Left lobe of liver (tissue), 2 donors: ENCODE results near the gene UNC5B. TPM values are rescaled to one million over a fixed set of nuclear protein-coding genes. Genes with fewer than 3 reads are reported as not detected.
"Not testable (repeated sequence)": the region's sequence is repeated elsewhere in the genome, so short reads cannot be mapped to it uniquely, and the experiment has no call there.

Experiments used
- ATAC-seq: fragments of 200-7000 bp; cut with Tn5 transposase; one replicate; pipeline ENCODE4 v1.9.1; 2020; ENCODE audit warnings: mild to moderate bottlenecking, moderate library complexity
- DNase-seq: peaks from one replicate; pipeline ENCODE4 v3.0.0-alpha.2; 2020; ENCODE audit warnings: low spot score
- total RNA-seq: library from RNA; stranded (reverse); gene quantifications from one replicate; pipeline ENCODE4 v1.2.1, GENCODE V29; 2021
- donor health status: DM: no; HTN: no; CAD: no; lungs with moderate emphysema.
- donor health status: DM: no; HTN: yes; CAD: no.

Gene UNC5B
- total RNA-seq, 1 donor from 2014 or later: 1.8 TPM

GRCh38 chr10:71207578-71207977 is 4.8 kb upstream of the UNC5B start:
- DNase-seq (no peak), ATAC-seq (no peak)

DNA sequence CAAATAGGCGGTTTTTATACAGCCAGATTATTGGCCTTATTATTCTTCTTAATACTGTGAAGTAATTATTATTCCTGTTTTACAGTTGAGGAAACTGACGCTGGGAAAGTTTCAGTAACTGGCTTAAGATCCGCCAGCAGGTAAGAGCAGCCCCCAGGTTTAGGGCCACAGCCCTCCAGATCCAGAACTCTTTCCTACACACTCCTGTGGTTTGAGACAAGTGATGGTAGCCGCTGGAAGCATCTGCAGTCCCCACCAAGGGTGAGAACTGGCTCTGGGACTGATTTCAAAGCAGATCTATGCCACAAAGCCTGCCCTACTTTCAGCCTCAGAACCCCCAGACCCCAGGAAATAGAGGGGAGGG is 3.0 kb upstream of the UNC5B start:
- peak; percentile 19 for DNase-seq

GRCh38 chr10:71209731-71210541 is 2.4 kb upstream of the UNC5B start:
- ATAC-seq (no peak), DNase-seq (peak; percentile 39)

More for the DNA sequence above, 3.0 kb upstream of the UNC5B start:
- ATAC-seq: no peak

GRCh38 chr10:71210542-71210871 is 1.9 kb upstream of the UNC5B start:
- peak; percentile 26 for DNase-seq
- ATAC-seq: no peak

- no peak for ATAC-seq
- peak; percentile 34 for DNase-seq
Measured at GRCh38 chr10:71211053-71211452, 1.3 kb upstream of the UNC5B start.

- DNase-seq: no peak
- ATAC-seq: no peak
Measured at GRCh38 chr10:71211775-71212317, 524 bp upstream of the UNC5B start.

DNA sequence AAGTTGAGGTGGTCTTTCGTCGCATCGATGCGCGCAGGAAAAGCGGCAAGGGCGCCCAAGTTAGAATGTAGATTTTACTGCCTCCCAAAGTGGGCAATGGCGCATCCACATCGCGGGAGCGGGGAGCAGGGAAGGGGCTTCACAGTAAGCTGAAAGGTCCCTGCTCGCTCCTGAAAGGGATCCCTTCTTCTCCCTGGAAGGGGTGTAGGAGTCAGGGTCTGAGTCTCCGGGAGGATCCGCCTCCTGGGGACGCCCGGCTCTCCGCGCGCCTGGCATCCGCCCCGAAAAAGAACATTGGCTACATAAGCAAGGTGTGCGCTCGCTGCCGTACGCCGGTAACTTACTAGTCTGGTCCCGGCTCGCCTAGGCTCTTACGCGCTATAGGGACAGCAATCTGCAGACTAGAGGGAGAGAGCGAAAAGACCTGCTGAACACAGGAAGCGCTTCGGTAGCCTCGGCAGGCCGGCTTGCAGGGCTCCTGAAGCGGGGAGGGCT is 804 bp downstream of the UNC5B start:
- peak; percentile 38 for ATAC-seq
- peak; percentile 52 for DNase-seq

GRCh38 chr10:71213761-71214440 is 1.5 kb downstream of the UNC5B start:
- ATAC-seq (no peak), DNase-seq (peak; percentile 44)

- DNase-seq (peak; percentile 33), ATAC-seq (no peak)
Measured at GRCh38 chr10:71214641-71215559, 2.5 kb downstream of the UNC5B start.

- ATAC-seq (no peak), DNase-seq (peak; percentile 30)
Measured at GRCh38 chr10:71216363-71216695, 4.0 kb downstream of the UNC5B start.

DNA sequence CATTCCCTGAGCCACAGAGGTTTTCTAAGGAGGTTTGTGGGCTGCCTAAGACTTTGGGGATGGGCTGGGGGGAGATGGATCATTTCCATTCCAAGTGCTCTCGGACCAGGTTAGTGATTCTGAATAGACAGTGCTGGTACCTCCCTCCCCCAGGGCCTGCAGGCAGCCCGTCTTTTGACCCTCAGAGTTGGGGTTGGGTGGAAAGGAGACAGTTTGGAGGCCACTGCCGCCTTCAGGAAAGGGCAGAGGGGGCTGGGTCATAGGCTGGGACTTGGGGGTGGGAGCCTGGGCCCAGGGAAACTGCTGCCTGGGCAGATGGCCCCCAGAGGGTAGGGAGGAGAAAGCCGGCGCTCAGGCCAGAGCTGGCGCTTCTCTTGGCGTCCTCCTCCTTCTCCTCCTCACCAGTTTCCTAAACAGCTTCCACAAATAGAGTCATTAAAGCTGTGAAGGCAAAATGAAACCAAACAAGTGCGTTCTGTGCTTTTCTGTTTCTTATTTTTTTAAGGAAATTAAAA is 4.4 kb downstream of the UNC5B start:
- DNase-seq: peak; percentile 35

GRCh38 chr10:71217266-71218045 is 5.1 kb downstream of the UNC5B start:
- ATAC-seq: peak; percentile 4
- peak; percentile 45 for DNase-seq

More for the DNA sequence above, 4.4 kb downstream of the UNC5B start:
- no peak for ATAC-seq

- DNase-seq: no peak
- ATAC-seq: no peak
Measured at GRCh38 chr10:71218046-71218650, 5.8 kb downstream of the UNC5B start.

GRCh38 chr10:71218651-71219050 is 6.3 kb downstream of the UNC5B start:
- DNase-seq: no peak

GRCh38 chr10:71219236-71219917 is 7.0 kb downstream of the UNC5B start:
- not testable (repeated sequence) for DNase-seq, ATAC-seq

More at GRCh38 chr10:71218651-71219050, 6.3 kb downstream of the UNC5B start:
- no peak for ATAC-seq

DNA sequence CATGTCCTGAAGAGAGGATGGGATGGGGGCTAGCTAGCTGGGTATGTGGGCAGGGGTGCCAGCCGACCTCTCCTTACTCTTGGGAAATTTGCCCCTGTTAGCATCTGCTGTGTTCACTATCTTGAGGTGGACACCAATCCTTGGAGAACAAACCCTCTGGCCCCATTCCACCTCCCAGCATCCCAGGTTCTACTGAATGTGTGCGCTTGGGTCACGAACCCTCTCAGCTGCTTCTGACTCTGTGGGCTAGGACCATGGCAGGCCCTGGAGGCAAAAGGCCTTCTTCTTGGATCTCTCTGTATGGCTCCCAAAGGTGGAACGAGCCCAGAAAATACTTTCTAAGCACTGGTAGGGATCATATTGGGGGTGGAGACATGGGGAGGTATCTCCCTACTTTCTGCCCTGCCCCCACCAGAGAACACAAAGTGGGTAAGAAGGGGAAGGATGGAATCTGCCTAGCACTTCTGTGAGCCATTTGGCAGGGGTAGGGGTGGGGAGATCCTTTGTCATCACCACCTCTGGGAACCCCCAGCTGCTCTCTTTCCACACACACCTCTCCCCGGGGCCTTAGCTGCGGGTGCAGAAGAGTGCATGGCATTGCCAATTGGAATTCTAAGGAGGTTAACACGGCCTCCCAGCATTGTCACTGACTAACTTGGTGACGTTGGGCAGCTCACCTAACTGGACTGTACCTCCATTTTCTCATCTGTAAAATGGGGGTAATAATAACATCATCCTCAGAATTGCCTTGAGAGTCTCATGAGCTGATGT is 7.7 kb downstream of the UNC5B start:
- no peak for ATAC-seq
- no peak for DNase-seq

DNA sequence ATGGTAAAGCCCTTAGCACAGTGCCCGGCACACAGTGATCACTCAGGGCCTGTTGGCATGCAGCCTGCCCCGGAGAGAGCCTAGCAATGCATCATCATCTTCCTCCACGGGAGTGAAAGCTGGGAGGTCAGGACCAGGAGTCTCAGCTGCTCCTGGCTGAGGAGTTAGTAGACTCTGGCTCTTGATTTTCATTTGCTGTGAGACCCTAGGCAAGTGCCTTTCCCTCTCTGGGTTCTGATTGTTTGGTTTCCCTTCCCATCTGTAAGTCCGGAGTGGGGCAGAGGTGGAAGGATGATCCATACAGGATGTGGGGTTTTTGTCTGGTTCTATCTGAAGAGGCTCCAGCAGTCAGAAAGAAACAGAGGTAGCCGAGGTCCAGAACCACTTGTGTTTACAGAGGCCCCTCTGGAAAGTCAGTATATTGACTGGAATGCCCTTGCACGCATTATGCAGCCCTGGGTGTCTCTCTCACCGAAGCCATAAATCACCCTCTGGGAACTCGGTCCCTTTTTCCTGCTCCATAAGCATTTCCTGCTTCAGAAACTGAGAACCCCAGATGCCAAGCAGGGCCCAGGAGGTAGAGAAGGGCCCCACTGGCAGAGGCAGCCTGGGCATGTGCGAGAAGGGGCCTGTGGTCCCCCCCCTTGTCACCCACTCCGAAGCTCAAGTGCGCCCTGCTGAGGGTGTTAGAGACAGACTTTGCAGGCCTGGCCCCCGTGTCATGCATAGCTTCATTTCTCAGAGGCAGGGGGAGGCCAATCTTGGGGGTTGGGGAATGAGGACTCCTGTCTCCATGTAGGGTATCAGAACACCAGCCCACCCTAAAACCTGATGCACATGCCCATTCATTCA is 8.5 kb downstream of the UNC5B start:
- ATAC-seq (no peak), DNase-seq (no peak)
